PC-9 (cell line): ENCODE measurements around the gene PARP8. TPM values are rescaled to one million over a fixed set of nuclear protein-coding genes. Genes with fewer than 3 reads are reported as not detected.
A peak's percentile ranks its signal among the peaks of the same experiment; 100 is the strongest.

Experiments used
- BruUV-seq: library from RNA; stranded (reverse); fragments of 400-500 nt; replicated peaks from 2 replicates; lab custom pipeline; 2021; lab: Mats Ljungman, UMichigan
- CTCF ChIA-PET: fragments of 300-600 bp; sonication (Branson Sonifier 250); formaldehyde crosslinking; loops from one replicate; lab custom pipeline; 2022; ENCODE audit warnings: antibody characterized with exemption; lab: Charles Lee
- POLR2A ChIA-PET: fragments of 300-600 bp; sonication (Branson Sonifier 250); formaldehyde crosslinking; loops from one replicate; lab custom pipeline; 2022; ENCODE audit warnings: antibody characterized with exemption; ENCODE audit not compliant: unreplicated experiment; lab: Charles Lee
- DNase-seq, 2 experiments: peaks; one replicate each; pipeline versions ENCODE4 v3.0.0 to v3.0.0-alpha.2; 2015 to 2022; ENCODE audit warnings: mixed read lengths in 1 of 2
- H2AFZ ChIP-seq: fragments of 200-600 bp; sonication (generic); 2 replicates; pipeline ENCODE4 v1.8.1; 2017; ENCODE audit warnings: antibody characterized with exemption
- H3F3A ChIP-seq: fragments of 200-600 bp; sonication (generic); 2 replicates; pipeline ENCODE4 v1.8.1; 2017; ENCODE audit warnings: antibody characterized with exemption, mild to moderate bottlenecking, low read depth; ENCODE audit not compliant: insufficient read depth
- H3K27ac ChIP-seq: fragments of 200-600 bp; sonication (generic); 2 replicates; pipeline ENCODE4 v1.6.1; 2016; ENCODE audit warnings: mixed run types
- H3K27me3 ChIP-seq: fragments of 200-600 bp; sonication (generic); 2 replicates; pipeline ENCODE4 v1.6.1; 2016; ENCODE audit warnings: low read depth, mixed run types; ENCODE audit not compliant: insufficient read depth
- H3K36me3 ChIP-seq: fragments of 200-600 bp; sonication (generic); 2 replicates; pipeline ENCODE4 v1.6.1; 2016; ENCODE audit warnings: low read depth, mixed run types
- H3K4me1 ChIP-seq: fragments of 200-600 bp; sonication (generic); replicated peaks from 2 replicates; pipeline ENCODE4 v1.6.1; 2016; ENCODE audit warnings: mixed run types; ENCODE audit not compliant: insufficient read depth
- H3K4me2 ChIP-seq: fragments of 200-600 bp; sonication (generic); 2 replicates; pipeline ENCODE4 v1.6.1; 2017; ENCODE audit warnings: mixed run types
- H3K4me3 ChIP-seq: fragments of 200-600 bp; sonication (generic); 2 replicates; pipeline ENCODE4 v1.6.1; 2016; ENCODE audit warnings: mixed run types
- H3K79me2 ChIP-seq: fragments of 200-600 bp; sonication (generic); 2 replicates; pipeline ENCODE4 v1.6.1; 2017; ENCODE audit warnings: low read depth, mixed run types
- H3K9me2 ChIP-seq: fragments of 200-600 bp; sonication (generic); 2 replicates; pipeline ENCODE4 v1.8.1; 2017; ENCODE audit warnings: mild to moderate bottlenecking; ENCODE audit not compliant: insufficient read depth
- H3K9me3 ChIP-seq: fragments of 200-600 bp; sonication (generic); 2 replicates; pipeline ENCODE4 v1.8.1; 2016; ENCODE audit warnings: low read depth; ENCODE audit not compliant: insufficient read depth
- H4K20me1 ChIP-seq: fragments of 200-600 bp; sonication (generic); 2 replicates; pipeline ENCODE4 v1.8.1; 2017; ENCODE audit not compliant: insufficient read depth
- CTCF ChIP-seq: fragments of 200-600 bp; sonication (generic); conservative IDR thresholded peaks from 2 replicates; pipeline ENCODE4 v1.6.1; 2017; ENCODE audit warnings: mixed run types, antibody characterized with exemption, mild to moderate bottlenecking, moderate library complexity
- EZH2 ChIP-seq: fragments of 200-600 bp; sonication (generic); IDR thresholded peaks from 2 replicates; pipeline ENCODE4 v1.8.0; 2017; ENCODE audit warnings: antibody characterized with exemption, low read depth
- intact Hi-C: fragments of 100-400 bp; cut with micrococcal nuclease; formaldehyde crosslinking; loops from one replicate; pipeline ENCODE4 v1.10.0; 2022; ENCODE audit not compliant: unreplicated experiment
- total RNA-seq: library from RNA; stranded (reverse); gene quantifications from 2 replicates; pipeline ENCODE4 v1.2.3, GENCODE V29; 2021

PARP8 gene
- total RNA-seq, 1 experiment from 2014 or later = 17.6 TPM

- no peak overlapping the region for H3K27ac ChIP-seq
- no peaks in the 10 kb centered on the region for H3K27me3 ChIP-seq
- no peak for TF ChIP-seq EZH2
- no peak for TF ChIP-seq CTCF
- intact Hi-C loops = no loop called here
- no peak overlapping the region for H3K4me3 ChIP-seq
- no peaks in the 10 kb centered on the region for H3K36me3 ChIP-seq
- no TSS peak for BruUV-seq
- H3K4me2 ChIP-seq = no peak overlapping the region
- H4K20me1 ChIP-seq = no peaks in the 10 kb centered on the region
- H2AFZ ChIP-seq = no peak overlapping the region
- H3K79me2 ChIP-seq = no peaks in the 10 kb centered on the region
- POLR2A ChIA-PET = no interaction called here
- no peak for DNase-seq
- H3K9me2 ChIP-seq = no peaks in the 10 kb centered on the region
- no peaks in the 10 kb centered on the region for H3F3A ChIP-seq
- CTCF ChIA-PET = interaction anchor here (0.7 kb wide), 1 partner anchor 52 kb away, joined by 7 read pairs; no protein-coding TSS in a partner anchor
- H3K9me3 ChIP-seq = no peaks in the 10 kb centered on the region
- no peaks in the 10 kb centered on the region for H3K4me1 ChIP-seq
Measured at GRCh38 chr5:50738864-50739263, 72.4 kb downstream of the PARP8 start.

- Histone ChIP-seq H3K4me2 (no peak overlapping the region), H3K4me3 (no peak overlapping the region), H3K79me2 (no peaks in the 10 kb centered on the region), H3K27ac (no peak overlapping the region), H3K27me3 (no peaks in the 10 kb centered on the region), H2AFZ (no peak overlapping the region), H4K20me1 (no peaks in the 10 kb centered on the region), H3K4me1 (no peaks in the 10 kb centered on the region), H3K36me3 (no peaks in the 10 kb centered on the region), H3F3A (no peaks in the 10 kb centered on the region), H3K9me2 (peaks cover 5% of the 10 kb centered on the region; the same call in 1 of the 2 replicates), H3K9me3 (no peaks in the 10 kb centered on the region)
- POLR2A ChIA-PET = no interaction called here
- no TSS peak for BruUV-seq
- intact Hi-C loops = no loop called here
- TF ChIP-seq EZH2 (no peak), CTCF (no peak)
- DNase-seq = no peak
- CTCF ChIA-PET = no interaction called here
Measured at GRCh38 chr5:50740832-50741231, 74.4 kb downstream of the PARP8 start.

GRCh38 chr5:50744776-50745175 lies 78.3 kb downstream of the PARP8 start:
- H3K79me2 ChIP-seq = no peaks in the 10 kb centered on the region
- ChIA-PET POLR2A (no interaction called here), CTCF (no interaction called here)
- H3K4me3 ChIP-seq = no peak overlapping the region
- no peaks in the 10 kb centered on the region for H3K27me3 ChIP-seq
- H4K20me1 ChIP-seq = no peaks in the 10 kb centered on the region
- no peaks in the 10 kb centered on the region for H3K4me1 ChIP-seq
- H3K36me3 ChIP-seq = no peaks in the 10 kb centered on the region
- no peak for DNase-seq
- TF ChIP-seq CTCF (no peak), EZH2 (no peak)
- intact Hi-C loops = no loop called here
- H3K9me2 ChIP-seq = peaks cover 5% of the 10 kb centered on the region; the same call in 1 of the 2 replicates
- H3K9me3 ChIP-seq = no peaks in the 10 kb centered on the region
- H3K27ac ChIP-seq = no peak overlapping the region
- no TSS peak for BruUV-seq
- H3K4me2 ChIP-seq = 0 out of 2 replicates have a peak overlapping the region, but pooled peaks have one; percentile 26
- H2AFZ ChIP-seq = no peak overlapping the region
- no peaks in the 10 kb centered on the region for H3F3A ChIP-seq
